Progenitor cell of endocrine pancreas (in vitro differentiated cells): ENCODE measurements around the gene MT2A. TPM values are rescaled to one million over a fixed set of nuclear protein-coding genes. Genes with fewer than 3 reads are reported as not detected.
A peak's percentile ranks its signal among the peaks of the same experiment; 100 is the strongest.

Experiments used
- DNase-seq: peaks from one replicate; pipeline ENCODE4 v3.0.0; 2021; ENCODE audit warnings: low spot score; ENCODE audit not compliant: unreplicated experiment
- H3K27ac Mint-ChIP-seq: 2 replicates; pipeline ENCODE4 v1.8.0; 2021; ENCODE audit warnings: mild to moderate bottlenecking, moderate library complexity, mixed read lengths
- H3K27me3 Mint-ChIP-seq: 2 replicates; pipeline ENCODE4 v1.8.0; 2021; ENCODE audit warnings: mixed read lengths
- H3K36me3 Mint-ChIP-seq: 2 replicates; pipeline ENCODE4 v1.8.0; 2022; ENCODE audit warnings: mixed read lengths; ENCODE audit not compliant: insufficient read depth
- H3K4me1 Mint-ChIP-seq: 2 replicates; pipeline ENCODE4 v1.8.0; 2021; ENCODE audit warnings: low read depth, mixed read lengths
- H3K4me3 Mint-ChIP-seq: 2 replicates; pipeline ENCODE4 v1.8.0; 2021; ENCODE audit warnings: low read depth, mild to moderate bottlenecking, moderate library complexity, mixed read lengths
- H3K9me3 Mint-ChIP-seq: 2 replicates; pipeline ENCODE4 v1.8.0; 2021; ENCODE audit warnings: low read depth, mixed read lengths
- CTCF ChIP-seq: fragments of 200-600 bp; sonication (generic); IDR thresholded peaks from one replicate; pipeline ENCODE4 v1.5.0; 2021; ENCODE audit warnings: antibody characterized with exemption, mild to moderate bottlenecking; ENCODE audit not compliant: unreplicated experiment
- total RNA-seq: library from RNA; stranded (reverse); gene quantifications from 2 replicates; pipeline ENCODE4 v1.2.1, GENCODE V29; 2021

The MT2A gene
- total RNA-seq, 1 donor from 2014 or later: 11.5 TPM

- no peak for TF ChIP-seq CTCF
- no peak overlapping the region for H3K4me3 Mint-ChIP-seq
- DNase-seq: no peak
- H3K36me3 Mint-ChIP-seq: no peaks in the 10 kb centered on the region
- no peaks in the 10 kb centered on the region for H3K4me1 Mint-ChIP-seq
- no peaks in the 10 kb centered on the region for H3K9me3 Mint-ChIP-seq
- H3K27ac Mint-ChIP-seq: no peak overlapping the region
- peaks cover 90% of the 10 kb centered on the region for H3K27me3 Mint-ChIP-seq
Observed at GRCh38 chr16:56649820-56650219, 41.4 kb downstream of the MT2A start.

GRCh38 chr16:56651586-56651985, 43.2 kb downstream of the MT2A start, which contains the start of gene MT1B:
Gene MT1B, plus strand, starts transcription at chr16:56651886. Its CDS starts 68 bp downstream, at chr16:56651954.
- Mint-ChIP-seq H3K27ac (no peak within 1 kb of the TSS), H3K27me3 (peaks cover 85% of the 10 kb centered on the region)
- TF ChIP-seq CTCF: no peak

GRCh38 chr16:56652600-56652999, 44.2 kb downstream of the MT2A start:
- H3K9me3 Mint-ChIP-seq: no peaks in the 10 kb centered on the region

More at GRCh38 chr16:56651586-56651985, 43.2 kb downstream of the MT2A start, which contains the start of gene MT1B:
- H3K36me3 Mint-ChIP-seq: no peaks in the 10 kb centered on the region
- no peak for DNase-seq
- no peaks in the 10 kb centered on the region for H3K9me3 Mint-ChIP-seq
- no peak within 1 kb of the TSS for H3K4me3 Mint-ChIP-seq
- H3K4me1 Mint-ChIP-seq: no peaks in the 10 kb centered on the region

GRCh38 chr16:56653218-56653617, 44.8 kb downstream of the MT2A start:
- no peak for TF ChIP-seq CTCF
- DNase-seq: no peak
- Mint-ChIP-seq H3K4me3 (no peak overlapping the region), H3K27me3 (peaks cover 83% of the 10 kb centered on the region), H3K27ac (no peak overlapping the region), H3K4me1 (peaks cover 4% of the 10 kb centered on the region), H3K9me3 (no peaks in the 10 kb centered on the region), H3K36me3 (no peaks in the 10 kb centered on the region)

More at GRCh38 chr16:56652600-56652999, 44.2 kb downstream of the MT2A start:
- H3K4me1 Mint-ChIP-seq: no peaks in the 10 kb centered on the region
- H3K27ac Mint-ChIP-seq: no peak overlapping the region
- H3K27me3 Mint-ChIP-seq: peaks cover 83% of the 10 kb centered on the region
- H3K36me3 Mint-ChIP-seq: no peaks in the 10 kb centered on the region
- TF ChIP-seq CTCF: no peak
- H3K4me3 Mint-ChIP-seq: no peak overlapping the region
- DNase-seq: no peak

- Mint-ChIP-seq H3K27me3 (peaks cover 87% of the 10 kb centered on the region), H3K4me1 (peaks cover 5% of the 10 kb centered on the region), H3K4me3 (peak within 1 kb of the TSS; percentile 84), H3K36me3 (no peaks in the 10 kb centered on the region), H3K27ac (peak within 1 kb of the TSS; percentile 75), H3K9me3 (no peaks in the 10 kb centered on the region)
- DNase-seq: peak; percentile 52
- no peak for TF ChIP-seq CTCF
Observed at GRCh38 chr16:56657555-56658326, 49.4 kb downstream of the MT2A start, which contains the start of gene MT1F. Gene MT1F, plus strand, starts transcription at chr16:56657959. Its CDS starts 100 bp downstream, at chr16:56658059.
